GF-D8 (cell line): ENCODE results near the gene PTPRO.

ENCODE experiments used
- DNase-seq: peaks from one replicate; lab custom pipeline; 2025; lab: John Stamatoyannopoulos, UW

Gene PTPRO

GRCh38 chr12:15322164-15323061 is at the start of gene PTPRO:
Gene PTPRO, plus strand, starts transcription at chr12:15322508.
- DNase-seq, result no peak

GRCh38 chr12:15273896-15274295 is 48.4 kb upstream of the PTPRO start:
- no peak for DNase-seq

GRCh38 chr12:15274561-15274967 is 47.7 kb upstream of the PTPRO start:
- no peak for DNase-seq

- no peak for DNase-seq
Observed at GRCh38 chr12:15276088-15276698, 46.1 kb upstream of the PTPRO start.

GRCh38 chr12:15278816-15279658 is 43.3 kb upstream of the PTPRO start:
- DNase-seq, result no peak

- no peak for DNase-seq
Observed at GRCh38 chr12:15280930-15281329, 41.4 kb upstream of the PTPRO start.

- no peak for DNase-seq
Observed at GRCh38 chr12:15289192-15289591, 33.1 kb upstream of the PTPRO start.

- DNase-seq, result no peak
Observed at GRCh38 chr12:15293731-15294130, 28.6 kb upstream of the PTPRO start.

GRCh38 chr12:15299947-15300346 is 22.4 kb upstream of the PTPRO start:
- DNase-seq, result no peak

GRCh38 chr12:15304296-15304695 is 18.0 kb upstream of the PTPRO start:
- no peak for DNase-seq

GRCh38 chr12:15306605-15307004 is 15.7 kb upstream of the PTPRO start:
- no peak for DNase-seq

GRCh38 chr12:15307079-15307478 is 15.2 kb upstream of the PTPRO start:
- no peak for DNase-seq

GRCh38 chr12:15318841-15319240 is 3.5 kb upstream of the PTPRO start:
- no peak for DNase-seq

- DNase-seq, result no peak
Observed at GRCh38 chr12:15320881-15321280, 1.4 kb upstream of the PTPRO start.

- DNase-seq, result no peak
Observed at GRCh38 chr12:15323480-15323879, 1.2 kb downstream of the PTPRO start.

- DNase-seq, result no peak
Observed at GRCh38 chr12:15329891-15330290, 7.6 kb downstream of the PTPRO start.

GRCh38 chr12:15334225-15334624 is 11.9 kb downstream of the PTPRO start:
- DNase-seq, result no peak

- no peak for DNase-seq
Observed at GRCh38 chr12:15335959-15336358, 13.7 kb downstream of the PTPRO start.

- no peak for DNase-seq
Observed at GRCh38 chr12:15336768-15337553, 14.7 kb downstream of the PTPRO start.

GRCh38 chr12:15341371-15341770 is 19.1 kb downstream of the PTPRO start:
- DNase-seq, result no peak

GRCh38 chr12:15344561-15344960 is 22.3 kb downstream of the PTPRO start:
- no peak for DNase-seq

- no peak for DNase-seq
Observed at GRCh38 chr12:15346488-15346887, 24.2 kb downstream of the PTPRO start.
